Hepatocyte (in vitro differentiated cells): ENCODE results near the gene AOPEP. TPM values are rescaled to one million over a fixed set of nuclear protein-coding genes. Genes with fewer than 3 reads are reported as not detected.

ENCODE experiments used
- DNase-seq: peaks from one replicate; pipeline ENCODE4 v3.0.0-alpha.2; 2016; ENCODE audit warnings: low spot score
- H2AFZ ChIP-seq: fragments of 200-600 bp; sonication (generic); 2 replicates; pipeline ENCODE4 v1.6.0; 2016; ENCODE audit warnings: antibody characterized with exemption, mild to moderate bottlenecking
- H3K27ac ChIP-seq: fragments of 200-600 bp; sonication (generic); 2 replicates; pipeline ENCODE4 v1.5.1; 2016; ENCODE audit warnings: mild to moderate bottlenecking
- H3K27me3 ChIP-seq: fragments of 200-600 bp; sonication (generic); 2 replicates; pipeline ENCODE4 v1.6.1; 2016
- H3K36me3 ChIP-seq: fragments of 200-600 bp; sonication (generic); replicated peaks from 2 replicates; pipeline ENCODE4 v1.5.1; 2016; ENCODE audit warnings: low read depth; ENCODE audit not compliant: insufficient read depth
- H3K4me1 ChIP-seq: fragments of 200-600 bp; sonication (generic); 2 replicates; pipeline ENCODE4 v1.5.1; 2016; ENCODE audit warnings: mild to moderate bottlenecking, moderate library complexity; ENCODE audit not compliant: insufficient read depth
- H3K4me2 ChIP-seq: fragments of 200-600 bp; sonication (generic); 2 replicates; pipeline ENCODE4 v1.6.0; 2016
- H3K4me3 ChIP-seq: fragments of 200-600 bp; sonication (generic); 2 replicates; pipeline ENCODE4 v1.5.1; 2016; ENCODE audit warnings: mild to moderate bottlenecking
- H3K79me2 ChIP-seq: fragments of 200-600 bp; sonication (generic); 2 replicates; pipeline ENCODE4 v1.6.0; 2017; ENCODE audit warnings: mild to moderate bottlenecking
- H3K9me2 ChIP-seq: fragments of 200-600 bp; sonication (generic); replicated peaks from 2 replicates; pipeline ENCODE4 v1.6.0; 2017; ENCODE audit warnings: mild to moderate bottlenecking; ENCODE audit not compliant: insufficient read depth
- H3K9me3 ChIP-seq: fragments of 200-600 bp; sonication (generic); 2 replicates; pipeline ENCODE4 v1.5.1; 2016; ENCODE audit warnings: low read depth, mild to moderate bottlenecking
- H4K20me1 ChIP-seq: fragments of 200-600 bp; sonication (generic); 2 replicates; pipeline ENCODE4 v1.6.0; 2016; ENCODE audit warnings: mild to moderate bottlenecking; ENCODE audit not compliant: insufficient read depth, poor library complexity, severe bottlenecking
- CTCF ChIP-seq: fragments of 200-600 bp; sonication (generic); IDR thresholded peaks from 2 replicates; pipeline ENCODE4 v1.5.1; 2016; ENCODE audit warnings: antibody characterized with exemption, mild to moderate bottlenecking; ENCODE audit not compliant: poor library complexity
- EZH2 ChIP-seq: fragments of 200-600 bp; sonication (generic); IDR thresholded peaks from 2 replicates; pipeline ENCODE4 v1.6.1; 2016; ENCODE audit warnings: antibody characterized with exemption, mild to moderate bottlenecking, borderline replicate concordance
- EZH2phosphoT487 ChIP-seq: fragments of 200-600 bp; sonication (generic); IDR thresholded peaks from one replicate; pipeline ENCODE4 v1.6.1; 2018; ENCODE audit warnings: antibody characterized with exemption, mild to moderate bottlenecking, low read depth, moderate library complexity; ENCODE audit not compliant: unreplicated experiment, severe bottlenecking
- WGBS: methylation state at CpG from one replicate; pipeline ENCODE4 v1.1.6; 2016; ENCODE audit warnings: low lambda C conversion rate; ENCODE audit errors: missing lambda C conversion rate; 5-methylcytosine and 5-hydroxymethylcytosine counted together
- polyA plus RNA-seq: library from polyadenylated mRNA; unstranded; fragments of >200 nt; fragmentation: Nextera tagmentation; extraction: Ambion mirVana; gene quantifications from 2 replicates; pipeline ENCODE4 v1.2.1, GENCODE V29; 2016
- total RNA-seq: library from RNA; depleted of rRNA; stranded (reverse); fragments of >200 nt; gene quantifications from 2 replicates; pipeline ENCODE4 v1.2.3, GENCODE V29; 2014

The AOPEP gene
- total and polyA plus RNA-seq, 2 experiments from 2014 or later = 82.8 to 101 TPM

- DNase-seq = no peak
- TF ChIP-seq EZH2phosphoT487 (no peak), CTCF (no peak), EZH2 (no peak)
- Histone ChIP-seq H3K9me3 (no peaks in the 10 kb centered on the region), H3K79me2 (peaks cover 20% of the 10 kb centered on the region), H3K4me3 (no peak overlapping the region), H3K27me3 (no peaks in the 10 kb centered on the region), H4K20me1 (no peaks in the 10 kb centered on the region), H3K36me3 (no peaks in the 10 kb centered on the region), H2AFZ (no peak overlapping the region), H3K4me2 (no peak overlapping the region), H3K27ac (peak overlapping the region; percentile 49), H3K4me1 (peaks cover 27% of the 10 kb centered on the region), H3K9me2 (no peaks in the 10 kb centered on the region)
- WGBS = 85% methylated on average over 13 of the region's 13 CpGs
Observed at GRCh38 chr9:94872083-94872833, 145.8 kb downstream of the AOPEP start.

- H3K4me2 ChIP-seq = no peak overlapping the region
- no peak for DNase-seq
Observed at GRCh38 chr9:94872891-94873511, 146.5 kb downstream of the AOPEP start.

GRCh38 chr9:94874316-94874715 is 147.8 kb downstream of the AOPEP start:
- no peak overlapping the region for H3K4me2 ChIP-seq
- H3K27ac ChIP-seq = peak overlapping the region; percentile 52
- no peaks in the 10 kb centered on the region for H3K27me3 ChIP-seq
- WGBS = 67% methylated on average over 3 of the region's 3 CpGs
- DNase-seq = no peak
- peaks cover 16% of the 10 kb centered on the region for H3K4me1 ChIP-seq
- H3K79me2 ChIP-seq = peaks cover 29% of the 10 kb centered on the region
- no peaks in the 10 kb centered on the region for H3K36me3 ChIP-seq
- no peaks in the 10 kb centered on the region for H4K20me1 ChIP-seq
- H2AFZ ChIP-seq = no peak overlapping the region
- H3K4me3 ChIP-seq = no peak overlapping the region
- no peaks in the 10 kb centered on the region for H3K9me3 ChIP-seq
- TF ChIP-seq CTCF (no peak), EZH2phosphoT487 (no peak), EZH2 (no peak)
- H3K9me2 ChIP-seq = no peaks in the 10 kb centered on the region

More at GRCh38 chr9:94872891-94873511, 146.5 kb downstream of the AOPEP start:
- 81% methylated on average over 3 of the region's 3 CpGs for WGBS
- H3K9me2 ChIP-seq = no peaks in the 10 kb centered on the region
- H4K20me1 ChIP-seq = no peaks in the 10 kb centered on the region
- no peak overlapping the region for H2AFZ ChIP-seq
- H3K36me3 ChIP-seq = no peaks in the 10 kb centered on the region
- peak overlapping the region; percentile 49 for H3K27ac ChIP-seq
- H3K79me2 ChIP-seq = peaks cover 25% of the 10 kb centered on the region
- no peaks in the 10 kb centered on the region for H3K9me3 ChIP-seq
- H3K4me1 ChIP-seq = peaks cover 19% of the 10 kb centered on the region
- H3K4me3 ChIP-seq = no peak overlapping the region
- TF ChIP-seq EZH2phosphoT487 (no peak), EZH2 (no peak), CTCF (no peak)
- H3K27me3 ChIP-seq = no peaks in the 10 kb centered on the region
